Sigmoid colon (tissue), 7 donors: Measurements from ENCODE around the gene ELAC2. TPM values are rescaled to one million over a fixed set of nuclear protein-coding genes. Genes with fewer than 3 reads are reported as not detected.

Experiments used
- DNase-seq: peaks from one replicate; pipeline ENCODE4 v3.0.0-alpha.2; 2019
- H3K27ac ChIP-seq, 4 donors: fragments of 200-600 bp; sonication (generic); one replicate each; pipeline ENCODE4 v1.5.1; 2016 to 2019; ENCODE audit warnings: mild to moderate bottlenecking in 1 of 4
- H3K27me3 ChIP-seq, 3 donors: fragments of 200-600 bp; sonication (generic); one replicate each; pipeline ENCODE4 v1.5.1; 2019; ENCODE audit warnings: mild to moderate bottlenecking in 1 of 3
- H3K36me3 ChIP-seq, 4 donors: fragments of 200-600 bp; sonication (generic); one replicate each; pipeline ENCODE4 v1.5.1; 2016 to 2019
- H3K4me1 ChIP-seq, 4 donors: fragments of 200-600 bp; sonication (generic); one replicate each; pipeline ENCODE4 v1.5.1; 2017 to 2019
- H3K4me3 ChIP-seq, 4 donors: fragments of 200-600 bp; sonication (generic); one replicate each; pipeline ENCODE4 v1.5.1; 2017 to 2019; ENCODE audit warnings: mild to moderate bottlenecking in 2 of 4, moderate library complexity in 1 of 4
- H3K9me3 ChIP-seq, 4 donors: fragments of 200-600 bp in 3 of 4; sonication (generic) in 3 of 4; one replicate each; pipeline versions ENCODE4 v1.5.1 to v1.6.1; 2013 to 2019
- EP300 ChIP-seq, 4 donors: sonication (generic); formaldehyde crosslinking; IDR thresholded peaks; one replicate each; pipeline ENCODE4 v1.6.1; 2017; ENCODE audit warnings: antibody characterized with exemption in 4 of 4
- POLR2A ChIP-seq, 2 donors: fragments of 450-650 bp; IDR thresholded peaks; one replicate each; pipeline ENCODE4 v1.6.1; 2016; ENCODE audit warnings: antibody characterized with exemption in 2 of 2, mild to moderate bottlenecking in 2 of 2, moderate library complexity in 2 of 2
- POLR2AphosphoS5 ChIP-seq, 4 donors: sonication (generic); formaldehyde crosslinking; IDR thresholded peaks; one replicate each; pipeline ENCODE4 v1.6.1; 2017; ENCODE audit warnings: antibody characterized with exemption in 4 of 4
- WGBS, 2 donors: extraction: QIAGEN DNeasy Blood & Tissue Kit; methylation state at CpG; one replicate each; pipeline ENCODE4 v1.1.7; 2013; 5-methylcytosine and 5-hydroxymethylcytosine counted together
- intact Hi-C: fragments of 100-400 bp; cut with DNase I; formaldehyde crosslinking; loops from one replicate; pipeline ENCODE4 v1.15.1; 2023
- polyA plus RNA-seq, 3 donors: library from polyadenylated mRNA; stranded (reverse); fragments of 200-250 nt; gene quantifications; one replicate each; pipeline ENCODE4 v1.2.3, GENCODE V29; 2013
- total RNA-seq, 4 donors: library from RNA; depleted of rRNA; stranded (reverse); fragments of >200 nt; gene quantifications; one replicate each; pipeline ENCODE4 v1.1.0, GENCODE V29; 2016
- TF ChIP-seq, protein P1 (sequence below), 4 experiments: fragments of 450-650 bp in 3 of 4; fragments of 200-600 bp in 1 of 4; IDR thresholded peaks; one replicate each; pipeline ENCODE4 v1.5.1; 2016 to 2019; ENCODE audit warnings: antibody characterized with exemption in 4 of 4, mild to moderate bottlenecking in 3 of 4, moderate library complexity in 2 of 4
- donor health status: healthy with polysubstance abuse.
- donor health status: Bipolar disorder and iron deficiency.
- donor health status: healthy.

ELAC2 gene
- total and polyA plus RNA-seq, 7 donors, result 12.7 to 67.0 (median 46.9) TPM

GRCh38 chr17:12996941-12997340 is 20.9 kb downstream of the ELAC2 start:
- intact Hi-C loops, result no loop called here
- no peaks in the 10 kb centered on the region for H3K27me3 ChIP-seq
- H3K4me3 ChIP-seq, result no peak overlapping the region
- no peaks in the 10 kb centered on the region for H3K4me1 ChIP-seq
- H3K27ac ChIP-seq, result no peak overlapping the region
- WGBS, 2 donors, result 78 to 87% methylated on average over 5 of the region's 5 CpGs
- H3K36me3 ChIP-seq, result peaks cover 66 to 100% (median 92%) of the 10 kb centered on the region in 4 donors
- TF ChIP-seq POLR2AphosphoS5 (IDR thresholded peaks at IDR 0.05) (no peak), EP300 (IDR thresholded peaks at IDR 0.05) (no peak), POLR2A (IDR thresholded peaks at IDR 0.05) (no peak)
- TF ChIP-seq, protein P1, sequence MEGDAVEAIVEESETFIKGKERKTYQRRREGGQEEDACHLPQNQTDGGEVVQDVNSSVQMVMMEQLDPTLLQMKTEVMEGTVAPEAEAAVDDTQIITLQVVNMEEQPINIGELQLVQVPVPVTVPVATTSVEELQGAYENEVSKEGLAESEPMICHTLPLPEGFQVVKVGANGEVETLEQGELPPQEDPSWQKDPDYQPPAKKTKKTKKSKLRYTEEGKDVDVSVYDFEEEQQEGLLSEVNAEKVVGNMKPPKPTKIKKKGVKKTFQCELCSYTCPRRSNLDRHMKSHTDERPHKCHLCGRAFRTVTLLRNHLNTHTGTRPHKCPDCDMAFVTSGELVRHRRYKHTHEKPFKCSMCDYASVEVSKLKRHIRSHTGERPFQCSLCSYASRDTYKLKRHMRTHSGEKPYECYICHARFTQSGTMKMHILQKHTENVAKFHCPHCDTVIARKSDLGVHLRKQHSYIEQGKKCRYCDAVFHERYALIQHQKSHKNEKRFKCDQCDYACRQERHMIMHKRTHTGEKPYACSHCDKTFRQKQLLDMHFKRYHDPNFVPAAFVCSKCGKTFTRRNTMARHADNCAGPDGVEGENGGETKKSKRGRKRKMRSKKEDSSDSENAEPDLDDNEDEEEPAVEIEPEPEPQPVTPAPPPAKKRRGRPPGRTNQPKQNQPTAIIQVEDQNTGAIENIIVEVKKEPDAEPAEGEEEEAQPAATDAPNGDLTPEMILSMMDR (IDR thresholded peaks at IDR 0.05), result no peak
- DNase-seq, result no peak
- no peaks in the 10 kb centered on the region for H3K9me3 ChIP-seq

DNA sequence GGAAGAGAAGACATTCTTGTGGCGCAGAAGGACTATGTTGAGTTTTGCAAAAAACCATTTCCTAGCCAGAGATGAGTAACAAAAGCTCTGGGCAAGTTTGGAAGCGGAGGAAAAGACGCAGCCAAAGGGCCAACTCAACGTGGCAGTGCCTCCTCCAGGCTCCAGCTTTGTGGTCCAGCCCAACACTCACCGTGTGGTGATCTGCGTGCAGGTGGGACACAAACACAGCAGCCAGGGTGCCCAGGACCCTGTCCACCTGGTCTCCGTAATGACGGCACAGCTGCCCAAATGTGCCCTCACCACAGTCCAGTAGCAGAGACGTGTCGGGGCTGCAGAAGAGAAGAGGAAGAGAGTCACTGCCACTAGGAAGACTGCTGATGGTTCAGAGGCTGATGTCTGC is 21.5 kb downstream of the ELAC2 start:
- H3K27me3 ChIP-seq, result no peaks in the 10 kb centered on the region
- H3K4me1 ChIP-seq, result no peaks in the 10 kb centered on the region
- no peak overlapping the region for H3K4me3 ChIP-seq
- no peak for TF ChIP-seq POLR2A (IDR thresholded peaks at IDR 0.05)
- no peak for TF ChIP-seq EP300 (IDR thresholded peaks at IDR 0.05)
- no peak for TF ChIP-seq POLR2AphosphoS5 (IDR thresholded peaks at IDR 0.05)
- TF ChIP-seq, protein P1 (IDR thresholded peaks at IDR 0.05), result no peak
- intact Hi-C loops, result no loop called here
- H3K36me3 ChIP-seq, result peaks cover 66 to 100% (median 91%) of the 10 kb centered on the region in 4 donors
- WGBS, 2 donors, result 95 to 96% methylated on average over 10 of the region's 10 CpGs
- H3K27ac ChIP-seq, result no peak overlapping the region
- H3K9me3 ChIP-seq, result no peaks in the 10 kb centered on the region
- peak; percentile 33 for DNase-seq

- Histone ChIP-seq H3K27me3 (no peaks in the 10 kb centered on the region), H3K4me3 (no peak overlapping the region), H3K9me3 (no peaks in the 10 kb centered on the region), H3K27ac (no peak overlapping the region), H3K4me1 (no peaks in the 10 kb centered on the region), H3K36me3 (peaks cover 63 to 100% (median 89%) of the 10 kb centered on the region in 4 donors)
- intact Hi-C loops, result no loop called here
- 96 to 97% methylated on average over 19 of the region's 19 CpGs for WGBS, 2 donors
- no peak for TF ChIP-seq POLR2A (IDR thresholded peaks at IDR 0.05)
- no peak for TF ChIP-seq EP300 (IDR thresholded peaks at IDR 0.05)
- no peak for TF ChIP-seq POLR2AphosphoS5 (IDR thresholded peaks at IDR 0.05)
- no peak for DNase-seq
Observed at GRCh38 chr17:12995896-12996295, 21.9 kb downstream of the ELAC2 start.

DNA sequence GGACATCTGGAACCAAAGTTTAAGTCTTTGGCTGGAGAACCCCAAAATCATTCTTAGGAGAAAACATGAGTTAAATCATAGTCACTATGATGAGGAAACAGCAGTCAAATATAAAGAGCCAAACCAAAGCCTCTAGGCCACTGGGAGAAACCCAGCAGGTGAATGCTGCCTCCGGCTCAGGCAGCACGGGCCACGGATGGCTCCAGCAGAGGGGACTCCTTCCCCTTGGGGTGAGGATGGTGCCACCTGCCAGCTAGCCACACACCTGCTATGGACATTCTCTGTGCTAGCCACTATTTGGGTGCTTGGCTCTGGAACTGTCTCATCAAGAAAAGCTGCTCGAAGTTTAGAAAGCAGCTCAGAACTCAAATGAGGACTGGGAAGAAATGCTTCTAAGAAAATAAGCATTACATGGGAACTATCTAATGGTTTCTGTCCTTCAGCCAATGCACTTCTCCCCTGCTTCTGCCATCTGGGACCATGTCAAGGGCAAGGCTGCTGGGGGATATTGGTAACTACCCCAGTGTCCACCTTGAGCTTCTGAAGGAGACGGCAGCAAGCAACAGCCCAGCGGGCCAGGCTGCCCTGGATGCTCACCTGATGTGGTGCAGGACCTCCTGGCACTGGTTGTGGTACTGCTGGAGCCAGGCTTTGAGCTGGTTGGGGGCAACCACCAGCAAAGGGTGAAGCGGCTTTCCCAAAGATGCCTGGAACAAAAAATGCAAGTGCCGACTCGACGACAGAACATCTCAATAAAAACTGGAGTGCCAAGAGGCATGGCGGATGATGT is 22.5 kb downstream of the ELAC2 start:
- DNase-seq, result peak; percentile 35
- H3K36me3 ChIP-seq, result peaks cover 58 to 100% (median 83%) of the 10 kb centered on the region in 4 donors
- intact Hi-C loops, result no loop called here

More for the DNA sequence above, 22.5 kb downstream of the ELAC2 start:
- H3K4me3 ChIP-seq, result no peak overlapping the region
- H3K4me1 ChIP-seq, result no peaks in the 10 kb centered on the region
- TF ChIP-seq, protein P1 (IDR thresholded peaks at IDR 0.05), result no peak
- TF ChIP-seq POLR2AphosphoS5 (IDR thresholded peaks at IDR 0.05), result no peak
- TF ChIP-seq EP300 (IDR thresholded peaks at IDR 0.05), result no peak
- no peak for TF ChIP-seq POLR2A (IDR thresholded peaks at IDR 0.05)
- no peaks in the 10 kb centered on the region for H3K27me3 ChIP-seq
- WGBS, 2 donors, result 86 to 94% methylated on average over 11 of the region's 11 CpGs
- no peaks in the 10 kb centered on the region for H3K9me3 ChIP-seq
- no peak overlapping the region for H3K27ac ChIP-seq
